ENCODE data around the gene USE1.

GRCh38 chr19:17240062-17240752 lies 25.1 kb downstream of the USE1 start:
- no peak for TF ChIP-seq POLR2A (IDR thresholded peaks at IDR 0.05)
- no peak for TF ChIP-seq CTCF (IDR thresholded peaks at IDR 0.05)
- TF ChIP-seq EP300 (IDR thresholded peaks at IDR 0.05; ENCODE audit: low read depth): no peak
- peak in 1 of 3 donors; percentile 7 for TF ChIP-seq POLR2AphosphoS5 (IDR thresholded peaks at IDR 0.05)

Measured in transverse colon (tissue), 4 donors.